GM21529 (cell line): ENCODE data around the gene CNKSR3.

Experiments used
- ATAC-seq: cut with Tn5 transposase; IDR thresholded peaks from one replicate; pipeline ENCODE4 v1.9.1; 2021; ENCODE audit not compliant: unreplicated experiment

The CNKSR3 gene

DNA sequence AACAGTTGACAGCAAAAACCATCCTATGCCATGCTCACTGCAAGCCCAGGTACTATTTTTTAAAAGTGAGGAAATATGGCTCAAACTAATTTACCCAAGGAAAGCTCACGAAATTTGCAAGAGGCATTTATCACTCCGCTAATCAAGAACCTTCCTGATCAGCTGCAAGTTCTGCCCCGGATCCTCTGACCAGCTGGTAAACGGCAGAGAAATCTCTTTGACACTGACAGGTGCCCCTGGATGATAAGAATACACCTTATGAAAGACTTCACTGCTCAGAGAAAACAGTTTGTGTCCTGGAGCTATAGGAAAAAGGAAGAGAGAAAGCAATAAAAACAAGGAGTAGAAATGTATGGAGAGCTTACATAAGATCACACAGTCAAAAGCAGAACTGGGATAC lies 6.4 kb downstream of the CNKSR3 start:
- no peak for ATAC-seq

GRCh38 chr6:154503658-154504057 lies 6.8 kb downstream of the CNKSR3 start:
- no peak for ATAC-seq

- ATAC-seq, result no peak
Measured at GRCh38 chr6:154502553-154502952, 7.9 kb downstream of the CNKSR3 start.

DNA sequence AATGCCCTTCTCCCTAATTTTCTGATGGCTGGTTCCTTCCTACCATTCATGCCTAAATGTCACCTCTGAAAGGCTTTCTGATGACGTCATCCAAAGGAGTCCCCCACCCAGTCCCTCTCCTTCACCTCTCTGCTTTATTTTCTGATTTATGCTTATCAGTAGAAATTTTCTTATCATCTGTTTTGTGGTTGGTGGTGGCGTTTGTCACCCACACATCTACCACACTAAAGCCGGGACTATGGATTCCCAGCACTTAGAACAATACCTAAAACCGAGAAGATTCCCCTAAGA lies 9.0 kb downstream of the CNKSR3 start:
- no peak for ATAC-seq

GRCh38 chr6:154500769-154501577 lies 9.5 kb downstream of the CNKSR3 start:
- ATAC-seq, result no peak

DNA sequence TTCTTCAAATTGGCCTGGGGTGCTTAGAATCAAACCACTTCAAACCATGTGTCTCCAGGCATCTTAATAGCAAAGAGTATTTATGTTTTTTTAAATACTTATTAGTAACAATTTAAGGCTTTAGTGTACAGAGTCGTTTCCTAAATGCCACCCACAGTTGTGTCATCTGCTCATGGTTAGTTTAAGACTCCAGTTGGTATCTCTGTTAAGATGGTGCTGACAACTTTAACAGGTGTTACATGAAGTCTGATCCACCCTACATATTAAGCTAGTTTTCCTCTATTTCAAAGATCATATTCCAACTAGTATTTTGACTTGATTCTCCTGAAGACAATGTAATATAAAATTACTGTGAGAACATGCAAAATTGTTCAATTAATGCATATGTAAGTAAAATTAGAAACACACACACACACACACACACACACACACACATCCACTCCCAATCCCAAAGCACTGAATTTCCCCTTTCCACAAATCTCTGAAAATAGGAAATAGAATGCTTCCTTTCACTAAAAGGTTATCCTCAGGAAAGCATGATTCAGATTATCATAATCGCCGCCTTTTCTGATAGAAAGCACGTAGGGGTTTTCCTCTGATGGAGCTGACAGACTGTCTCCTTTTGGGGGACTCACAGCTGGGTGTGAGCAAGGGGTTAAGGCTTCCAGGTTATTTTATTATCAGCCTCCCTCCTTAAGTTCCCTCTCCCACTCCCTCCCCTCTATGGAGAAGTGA lies 10.5 kb downstream of the CNKSR3 start:
- ATAC-seq, result no peak

GRCh38 chr6:154498340-154498934 lies 12.0 kb downstream of the CNKSR3 start:
- ATAC-seq, result no peak

GRCh38 chr6:154496793-154497517 lies 13.5 kb downstream of the CNKSR3 start:
- ATAC-seq, result no peak

DNA sequence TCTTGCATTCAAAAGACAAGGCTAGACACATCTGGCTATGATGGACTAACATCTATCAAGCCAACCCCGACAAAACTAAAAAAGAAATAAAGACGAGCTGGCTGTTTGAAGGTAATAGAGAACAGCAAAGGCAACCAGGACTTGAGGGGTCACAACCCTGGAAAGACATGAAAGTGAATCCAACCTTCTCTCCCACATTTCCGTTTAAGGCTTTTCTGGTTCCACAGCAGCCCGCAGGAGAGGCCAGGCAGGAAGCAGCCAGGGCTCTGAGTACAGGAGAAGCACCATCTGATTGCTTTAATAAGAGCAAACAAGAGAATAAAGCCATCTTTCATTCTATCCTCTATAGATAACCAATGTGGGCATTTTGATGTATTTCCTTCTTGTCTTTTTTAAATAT lies 14.3 kb downstream of the CNKSR3 start:
- ATAC-seq, result no peak

- ATAC-seq, result no peak
Measured at GRCh38 chr6:154494592-154495311, 15.7 kb downstream of the CNKSR3 start.

DNA sequence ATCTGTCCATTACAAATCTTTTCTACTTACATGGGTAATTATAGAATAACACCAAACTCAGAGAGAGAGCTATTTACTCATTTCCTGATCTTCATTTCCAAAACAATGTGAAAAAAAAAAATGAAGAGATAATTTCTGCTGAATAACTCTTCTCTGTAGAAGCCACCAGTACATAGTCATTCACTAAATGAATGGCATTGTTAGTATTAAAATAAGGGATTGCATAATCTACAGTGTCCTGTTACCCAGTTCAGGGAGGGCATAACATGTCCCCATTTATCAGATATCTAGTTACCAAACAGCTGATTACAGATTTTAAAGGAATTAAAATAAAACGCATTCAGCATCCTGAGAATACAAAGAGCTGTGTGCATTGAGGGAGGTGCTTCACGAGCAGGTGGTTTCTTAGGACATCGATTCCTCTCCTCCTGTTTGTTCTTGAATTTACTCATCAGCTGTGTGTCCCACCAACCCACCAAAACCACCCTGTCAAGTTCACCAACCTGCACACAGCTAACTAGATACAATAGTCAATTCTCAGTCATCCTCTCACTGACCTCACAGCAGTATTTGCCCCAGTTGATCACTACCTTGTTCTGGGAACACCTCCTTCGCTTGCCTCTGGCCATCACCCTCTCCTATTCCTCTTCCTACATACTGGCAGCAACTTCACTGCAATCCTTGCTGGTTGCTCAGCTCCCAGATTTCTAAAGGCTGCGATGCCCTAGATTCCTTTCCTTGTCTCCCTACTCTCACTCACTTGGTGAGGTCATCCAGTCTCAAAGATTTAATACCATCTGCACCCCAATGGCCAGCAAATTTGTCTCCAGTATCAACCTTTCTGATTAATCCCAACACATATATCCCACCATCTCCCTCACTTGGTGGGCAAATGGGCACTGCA lies 18.7 kb downstream of the CNKSR3 start:
- no peak for ATAC-seq

- ATAC-seq, result no peak
Measured at GRCh38 chr6:154489822-154490221, 20.7 kb downstream of the CNKSR3 start.

DNA sequence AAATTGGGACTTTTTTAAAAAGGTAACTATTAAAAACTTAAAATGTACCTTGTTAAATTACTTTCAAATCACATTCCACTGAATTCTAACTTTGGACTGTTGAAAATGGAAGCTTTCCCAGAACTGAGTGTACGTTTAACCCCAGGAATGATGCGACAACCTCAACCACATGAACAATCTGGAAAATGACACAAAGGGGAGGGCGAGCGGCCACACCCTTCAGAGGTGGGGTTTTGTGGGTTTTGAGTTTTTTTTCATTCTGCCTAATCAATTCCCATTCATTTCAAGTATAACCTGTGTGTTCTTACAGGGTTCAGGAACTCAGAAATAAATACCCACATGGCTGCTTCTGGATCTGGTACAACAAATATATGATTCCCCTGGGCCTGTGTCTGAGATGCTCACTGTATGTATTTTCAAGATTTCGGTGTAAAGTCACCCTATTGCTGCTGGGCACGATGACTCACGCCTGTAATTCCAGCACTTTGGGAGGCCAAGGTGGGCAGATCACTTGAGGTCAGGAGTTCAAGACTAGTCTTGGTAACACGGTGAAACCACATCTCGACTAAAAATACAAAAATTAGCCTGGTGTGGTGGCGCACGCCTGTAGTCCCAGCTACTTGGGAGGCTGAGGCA lies 21.6 kb downstream of the CNKSR3 start:
- ATAC-seq, result no peak

DNA sequence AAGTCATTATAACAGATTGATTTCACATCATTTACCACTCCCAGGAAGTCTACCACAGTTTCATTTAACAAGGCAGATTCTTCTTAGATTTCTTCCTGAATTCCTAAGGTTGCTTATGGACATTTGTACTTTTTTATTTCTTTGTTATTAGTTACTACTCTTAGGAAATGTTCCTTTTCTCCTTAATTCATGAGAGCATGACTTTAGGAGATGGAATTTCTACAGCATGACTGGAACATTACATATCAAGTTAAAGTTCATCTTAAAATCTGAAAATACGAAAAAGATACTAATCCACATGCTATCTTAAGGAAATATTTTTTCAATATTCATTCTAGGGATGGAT lies 22.3 kb downstream of the CNKSR3 start:
- ATAC-seq, result no peak

DNA sequence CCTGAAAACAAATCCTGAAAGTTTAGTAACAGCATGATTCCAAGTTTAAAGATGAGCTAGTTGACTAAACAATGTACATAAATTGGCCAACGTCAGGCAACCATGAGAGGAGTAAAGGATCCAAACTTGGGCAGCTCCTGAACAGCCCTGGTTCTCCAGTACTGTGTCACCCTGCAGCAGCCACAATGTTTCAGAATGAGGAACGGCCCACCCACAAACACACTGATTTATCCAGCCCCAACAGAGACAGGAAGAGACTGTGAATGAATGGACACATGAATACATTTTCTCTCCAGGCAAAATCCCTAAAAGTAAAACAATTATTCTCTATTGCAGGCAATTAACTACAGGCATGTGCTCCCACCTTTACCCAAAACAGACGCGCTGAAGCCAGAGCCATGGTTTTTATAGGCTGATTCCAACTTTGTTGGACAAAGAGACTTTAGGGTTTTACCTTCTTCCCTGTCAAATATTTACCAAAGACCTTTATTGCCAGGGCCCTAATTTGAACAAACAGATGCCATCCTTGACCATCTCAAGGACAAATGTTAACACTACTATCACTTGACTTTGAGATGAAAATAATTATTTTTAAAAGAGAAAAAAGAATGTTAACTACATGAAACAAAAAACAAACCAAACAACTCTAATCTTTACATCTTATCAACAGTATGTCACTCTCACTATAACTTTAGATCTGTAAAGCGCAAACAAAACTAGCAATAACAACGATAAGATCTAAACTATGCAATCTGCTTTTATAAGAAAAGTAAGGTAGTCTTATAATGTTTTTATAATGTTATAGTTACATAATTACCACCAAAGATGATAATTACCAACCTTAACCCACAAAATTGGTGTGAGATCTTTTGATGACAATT lies 22.9 kb downstream of the CNKSR3 start:
- no peak for ATAC-seq

DNA sequence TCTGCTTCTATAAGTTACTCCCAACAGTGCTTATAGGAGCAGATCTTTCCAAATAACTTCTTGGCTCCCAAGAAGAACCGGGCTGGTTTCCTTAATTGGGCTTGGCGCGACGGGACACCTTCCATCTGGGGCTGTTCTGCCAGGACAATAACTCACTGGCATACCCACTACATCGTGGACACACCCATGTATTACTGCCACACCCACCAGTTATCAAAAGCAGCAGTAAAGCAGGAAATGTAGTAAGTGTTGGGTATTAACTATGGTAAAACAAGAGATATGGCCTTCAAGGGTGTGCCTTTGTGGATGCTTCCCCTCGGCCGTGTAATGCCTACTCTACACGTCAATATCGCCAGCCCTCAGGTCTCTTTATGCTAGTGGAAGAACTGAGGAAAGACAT lies 24.7 kb downstream of the CNKSR3 start:
- no peak for ATAC-seq

DNA sequence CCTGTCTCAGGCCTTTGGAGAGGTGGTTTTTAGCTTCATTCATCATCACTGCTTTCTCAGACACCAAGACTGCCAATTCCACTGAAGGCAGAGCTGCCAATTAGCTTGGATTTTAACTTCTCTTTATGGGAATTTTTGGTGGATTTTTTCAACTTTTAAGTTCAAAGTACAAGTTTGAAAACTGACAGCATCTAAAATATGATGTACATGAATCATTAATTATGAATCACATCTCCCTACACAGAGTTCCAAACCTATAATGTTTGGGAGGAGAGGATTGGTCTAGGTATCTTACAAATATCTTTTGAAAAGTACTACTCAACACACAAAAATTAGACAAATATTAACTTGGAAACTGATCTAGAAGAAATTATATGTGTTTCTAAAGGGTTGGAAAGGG lies 25.5 kb downstream of the CNKSR3 start:
- ATAC-seq, result no peak

DNA sequence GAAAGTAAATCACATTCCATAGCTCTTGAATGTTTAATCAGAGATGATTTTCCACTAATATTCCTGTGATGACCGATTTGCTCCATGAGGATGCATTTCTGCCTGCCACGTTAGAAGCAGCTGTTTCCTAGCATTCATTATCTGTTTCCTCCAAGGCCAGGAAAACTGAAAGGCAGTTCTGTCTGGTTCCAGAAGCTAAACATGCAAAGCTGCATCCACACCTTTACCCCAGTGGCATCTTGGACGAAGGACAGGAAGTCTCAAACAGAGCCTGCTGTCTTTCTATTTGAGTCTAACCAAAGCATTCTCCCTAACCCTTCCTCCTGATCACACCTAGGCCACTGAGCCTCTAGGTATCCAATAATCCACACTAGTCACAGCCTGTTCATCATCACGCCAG lies 27.6 kb downstream of the CNKSR3 start:
- ATAC-seq, result no peak
